NCI-H748 (cell line): ENCODE data around the gene SUPV3L1.
A peak's percentile ranks its signal among the peaks of the same experiment; 100 is the strongest.
"Not testable (repeated sequence)": the region's sequence is repeated elsewhere in the genome, so short reads cannot be mapped to it uniquely, and the experiment has no call there.

Experiments
- DNase-seq: peaks from one replicate; lab custom pipeline; 2025; ENCODE audit not compliant: unreplicated experiment; lab: John Stamatoyannopoulos, UW

The SUPV3L1 gene

GRCh38 chr10:69228151-69228550 lies 48.1 kb downstream of the SUPV3L1 start:
- no peak for DNase-seq

- no peak for DNase-seq
These were observed 49.5 kb downstream of the SUPV3L1 start for GRCh38 chr10:69229616-69229916.

- DNase-seq, result no peak
These were observed 50.1 kb downstream of the SUPV3L1 start for GRCh38 chr10:69230128-69230527.

- DNase-seq, result no peak
These were observed 52.2 kb downstream of the SUPV3L1 start for GRCh38 chr10:69232252-69232651.

- DNase-seq, result no peak
These were observed 52.9 kb downstream of the SUPV3L1 start for GRCh38 chr10:69232736-69233480.

GRCh38 chr10:69234447-69234846 lies 54.4 kb downstream of the SUPV3L1 start:
- DNase-seq, result no peak

- DNase-seq, result peak; percentile 54
These were observed 57.6 kb downstream of the SUPV3L1 start for GRCh38 chr10:69237528-69238159.

DNA sequence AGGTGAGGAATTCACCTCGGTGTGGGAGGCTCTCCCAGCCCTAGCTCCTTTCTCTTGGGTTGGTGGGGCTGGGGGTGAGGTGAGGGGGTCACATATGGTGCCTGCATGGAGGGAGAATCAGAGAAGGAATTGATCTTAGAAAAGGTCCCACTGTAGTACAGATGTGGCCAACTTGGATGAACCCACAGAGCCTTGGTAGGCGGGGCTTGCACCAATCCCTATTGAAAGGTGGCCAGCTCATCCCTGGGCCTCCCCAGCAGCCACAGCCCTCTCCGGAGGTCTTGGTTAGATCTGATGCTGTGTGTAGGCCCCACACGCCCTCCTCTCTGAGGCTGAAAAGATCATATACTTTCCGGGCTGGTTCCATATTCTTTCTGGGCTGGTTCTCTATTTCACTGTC lies 59.1 kb downstream of the SUPV3L1 start:
- no peak for DNase-seq

- DNase-seq, result no peak
These were observed 59.9 kb downstream of the SUPV3L1 start for GRCh38 chr10:69239816-69240434.

- no peak for DNase-seq
These were observed 60.4 kb downstream of the SUPV3L1 start for GRCh38 chr10:69240455-69240854.

GRCh38 chr10:69241575-69241974 lies 61.5 kb downstream of the SUPV3L1 start:
- no peak for DNase-seq

- no peak for DNase-seq
These were observed 62.2 kb downstream of the SUPV3L1 start for GRCh38 chr10:69242040-69242851.

DNA sequence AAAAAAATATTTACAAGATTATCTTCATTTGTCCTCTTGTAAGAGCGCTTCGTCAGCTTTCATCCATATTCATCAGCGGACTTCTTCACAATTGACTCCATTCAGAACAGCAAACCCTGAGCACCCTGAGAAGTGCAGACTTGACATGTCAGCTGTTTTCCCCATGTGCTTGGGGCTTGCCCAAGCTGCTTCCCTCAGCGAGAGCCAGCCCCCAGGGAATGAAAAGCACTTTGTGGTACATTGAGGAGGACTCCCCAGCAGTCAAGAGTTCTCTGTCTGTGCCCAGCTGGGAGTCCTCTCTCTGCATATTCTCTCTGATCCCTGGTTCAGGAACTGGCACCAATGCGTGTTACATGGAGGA lies 62.8 kb downstream of the SUPV3L1 start:
- no peak for DNase-seq

GRCh38 chr10:69243817-69244216 lies 63.8 kb downstream of the SUPV3L1 start:
- no peak for DNase-seq

GRCh38 chr10:69246036-69246435 lies 66.0 kb downstream of the SUPV3L1 start:
- no peak for DNase-seq

DNA sequence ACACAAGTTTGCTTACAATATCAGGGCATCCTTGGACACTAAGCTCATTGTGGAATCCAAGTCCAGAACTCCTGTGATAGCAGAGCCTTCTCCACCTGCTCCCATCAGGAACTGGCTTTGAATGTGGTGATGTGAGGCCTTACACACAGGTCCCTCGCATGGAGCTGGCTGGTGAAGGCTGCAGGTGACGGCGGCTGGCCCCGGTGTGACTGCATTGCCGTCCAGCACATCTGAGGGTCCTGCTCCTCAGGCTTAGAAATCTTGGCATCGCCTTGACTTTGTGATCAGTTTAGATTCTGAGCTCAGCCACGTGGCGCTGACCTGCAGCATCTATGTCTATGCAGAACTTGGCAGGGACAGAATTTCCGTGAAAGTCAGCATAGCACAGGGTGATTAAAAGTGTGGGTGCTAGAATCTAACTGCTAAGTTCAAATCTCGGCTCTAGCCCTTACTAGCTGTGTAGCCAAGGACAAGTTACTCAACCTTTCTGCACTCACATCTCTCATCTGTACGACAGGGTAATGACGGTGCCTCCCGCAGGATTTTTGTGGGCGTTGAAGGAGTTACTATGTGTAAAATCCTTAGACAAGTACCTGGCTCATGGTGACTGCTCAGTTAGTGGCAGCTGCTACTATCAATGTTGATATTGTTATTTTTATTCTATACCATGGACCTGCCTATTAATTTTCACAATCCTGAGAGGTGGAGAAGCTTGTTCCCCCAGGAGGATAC lies 66.7 kb downstream of the SUPV3L1 start:
- DNase-seq, result no peak

DNA sequence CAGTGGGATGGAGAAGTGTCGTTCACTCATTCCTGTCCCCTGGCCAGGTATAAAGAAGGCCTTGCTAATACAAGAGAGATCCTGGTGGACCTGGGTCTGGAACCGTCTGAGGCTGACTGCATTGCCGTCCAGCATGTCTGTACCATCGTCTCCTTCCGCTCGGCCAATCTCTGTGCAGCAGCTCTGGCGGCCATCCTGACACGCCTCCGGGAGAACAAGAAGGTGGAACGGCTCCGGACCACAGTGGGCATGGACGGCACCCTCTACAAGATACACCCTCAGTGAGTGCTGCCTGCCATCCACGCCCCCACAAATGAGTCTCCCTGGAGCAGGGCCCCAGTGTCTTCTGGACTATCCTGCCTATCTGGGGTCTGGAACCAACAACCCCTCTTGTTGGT lies 67.3 kb downstream of the SUPV3L1 start:
- DNase-seq, result no peak

DNA sequence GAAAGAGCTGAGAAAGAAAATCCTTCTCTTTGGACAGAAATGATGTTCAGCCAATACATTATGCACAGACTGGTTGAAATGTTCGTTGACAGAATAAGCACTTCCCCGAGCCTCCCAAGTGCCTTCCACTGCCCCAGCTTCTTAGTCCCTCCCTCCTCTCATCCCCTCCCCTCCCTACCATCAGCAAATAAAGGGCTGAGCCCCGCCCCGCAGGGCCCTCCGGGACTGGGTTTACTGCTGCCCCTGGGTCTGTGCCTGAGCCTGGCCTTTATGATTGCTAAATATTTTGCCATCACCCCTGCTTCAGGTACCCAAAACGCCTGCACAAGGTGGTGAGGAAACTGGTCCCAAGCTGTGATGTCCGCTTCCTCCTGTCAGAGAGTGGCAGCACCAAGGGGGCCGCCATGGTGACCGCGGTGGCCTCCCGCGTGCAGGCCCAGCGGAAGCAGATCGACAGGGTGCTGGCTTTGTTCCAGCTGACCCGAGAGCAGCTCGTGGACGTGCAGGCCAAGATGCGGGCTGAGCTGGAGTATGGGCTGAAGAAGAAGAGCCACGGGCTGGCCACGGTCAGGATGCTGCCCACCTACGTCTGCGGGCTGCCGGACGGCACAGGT lies 68.2 kb downstream of the SUPV3L1 start:
- DNase-seq, result no peak

DNA sequence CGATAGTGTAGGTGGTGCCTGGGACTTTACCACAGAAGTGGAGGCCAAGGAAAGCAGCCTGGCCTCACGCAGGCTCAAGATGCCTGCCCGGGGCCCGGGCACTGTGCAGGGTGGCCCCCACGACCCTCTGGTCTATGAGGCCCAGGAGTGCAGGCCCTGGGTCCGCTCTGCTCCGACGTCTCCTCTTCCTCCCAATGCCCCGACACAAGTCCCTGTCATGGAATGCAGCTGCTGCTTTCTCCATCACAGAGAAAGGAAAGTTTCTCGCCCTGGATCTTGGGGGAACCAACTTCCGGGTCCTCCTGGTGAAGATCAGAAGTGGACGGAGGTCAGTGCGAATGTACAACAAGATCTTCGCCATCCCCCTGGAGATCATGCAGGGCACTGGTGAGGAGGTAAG lies 70.0 kb downstream of the SUPV3L1 start:
- no peak for DNase-seq

DNA sequence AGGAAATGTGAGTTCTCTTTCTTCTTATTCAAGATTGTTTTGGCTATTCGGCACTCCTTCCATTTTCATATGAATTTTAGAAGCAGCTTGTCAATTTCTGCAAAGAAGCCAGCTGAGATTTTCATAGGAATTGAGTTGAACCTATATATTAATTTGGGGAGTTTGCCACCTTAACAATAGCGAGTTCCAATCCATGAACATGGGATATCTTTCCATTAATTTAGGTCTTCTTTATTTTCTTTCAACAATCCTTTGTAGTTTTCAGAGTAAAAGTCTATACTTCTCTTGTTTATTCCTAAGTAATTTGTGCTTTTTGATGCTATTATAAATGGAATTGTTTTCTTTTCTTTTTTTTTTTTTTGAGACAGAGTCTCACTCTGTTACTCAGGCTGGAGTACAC lies 71.4 kb downstream of the SUPV3L1 start:
- not testable (repeated sequence) for DNase-seq

DNA sequence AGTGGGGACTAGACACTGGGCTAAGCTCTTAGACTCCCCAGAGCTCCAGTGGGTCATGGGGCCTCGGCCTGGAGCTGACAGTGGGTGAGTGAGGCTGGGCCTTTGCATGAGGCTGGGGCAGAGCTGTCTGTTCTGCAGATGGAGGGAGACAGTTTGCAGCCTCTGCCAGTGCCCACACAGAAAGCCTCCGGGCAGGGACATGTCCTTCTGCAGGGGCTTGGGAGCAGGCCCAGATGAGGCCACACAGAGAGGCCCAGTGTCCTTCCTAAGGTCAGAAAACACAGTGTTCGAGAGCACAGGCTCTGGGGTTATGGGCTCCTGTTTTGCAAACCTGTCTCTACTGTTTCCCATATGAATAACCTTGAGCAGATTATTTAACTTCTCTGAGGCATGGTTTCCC lies 73.1 kb downstream of the SUPV3L1 start:
- no peak for DNase-seq
